ENCODE results near the gene PTPRK.

PTPRK gene

GRCh38 chr6:128131036-128131435, 389.4 kb downstream of the PTPRK start:
- H3K27ac ChIP-seq, result no peak overlapping the region
- TF ChIP-seq CTCF (IDR thresholded peaks at IDR 0.05) (no peak), ZFX (IDR thresholded peaks at IDR 0.05; ENCODE audit: borderline replicate concordance) (no peak)

- H3K27ac ChIP-seq, result no peak overlapping the region
- TF ChIP-seq CTCF (IDR thresholded peaks at IDR 0.05) (no peak), ZFX (IDR thresholded peaks at IDR 0.05; ENCODE audit: borderline replicate concordance) (no peak)
Measured at GRCh38 chr6:128129679-128130078, 390.7 kb downstream of the PTPRK start.

- TF ChIP-seq CTCF (IDR thresholded peaks at IDR 0.05), result no peak
- no peak for TF ChIP-seq ZFX (IDR thresholded peaks at IDR 0.05; ENCODE audit: borderline replicate concordance)
- no peak overlapping the region for H3K27ac ChIP-seq
Measured at GRCh38 chr6:128127650-128128049, 392.7 kb downstream of the PTPRK start.

GRCh38 chr6:128124713-128125112, 395.7 kb downstream of the PTPRK start:
- no peak overlapping the region for H3K27ac ChIP-seq
- TF ChIP-seq CTCF (IDR thresholded peaks at IDR 0.05), result no peak

GRCh38 chr6:128121610-128122009, 398.8 kb downstream of the PTPRK start:
- H3K27ac ChIP-seq, result no peak overlapping the region
- TF ChIP-seq ZFX (IDR thresholded peaks at IDR 0.05; ENCODE audit: borderline replicate concordance), result no peak
- no peak for TF ChIP-seq CTCF (IDR thresholded peaks at IDR 0.05)

- H3K27ac ChIP-seq, result no peak overlapping the region
- TF ChIP-seq CTCF (IDR thresholded peaks at IDR 0.05) (no peak), ZFX (IDR thresholded peaks at IDR 0.05; ENCODE audit: borderline replicate concordance) (no peak)
Measured at GRCh38 chr6:128121190-128121589, 399.2 kb downstream of the PTPRK start.

- H3K27ac ChIP-seq, result no peak overlapping the region
- TF ChIP-seq ZFX (IDR thresholded peaks at IDR 0.05; ENCODE audit: borderline replicate concordance), result no peak
- TF ChIP-seq CTCF (IDR thresholded peaks at IDR 0.05), result no peak
Measured at GRCh38 chr6:128118401-128118800, 402.0 kb downstream of the PTPRK start.

Measured in 22Rv1 (cell line).